Activated naive CD4-positive, alpha-beta T cell (primary cell): Measurements from ENCODE around the gene APH1B.

ENCODE experiments used
- DNase-seq, 4 experiments: peaks; one replicate each; lab custom pipeline; 2025; lab: John Stamatoyannopoulos, UW

APH1B gene

GRCh38 chr15:63252292-63252691, 25.1 kb upstream of the APH1B start:
- DNase-seq = no peak

- DNase-seq = no peak
These were observed 22.4 kb upstream of the APH1B start for GRCh38 chr15:63254991-63255390.

- no peak for DNase-seq
These were observed 21.9 kb upstream of the APH1B start for GRCh38 chr15:63255489-63255990.

- DNase-seq = no peak
These were observed 20.8 kb upstream of the APH1B start for GRCh38 chr15:63256433-63257274.

- DNase-seq = no peak
These were observed 18.7 kb upstream of the APH1B start for GRCh38 chr15:63258658-63259057.

GRCh38 chr15:63260791-63261190, 16.6 kb upstream of the APH1B start:
- DNase-seq = no peak

- no peak for DNase-seq
These were observed 16.1 kb upstream of the APH1B start for GRCh38 chr15:63261311-63261710.

GRCh38 chr15:63263519-63263918, 13.9 kb upstream of the APH1B start:
- no peak for DNase-seq

- no peak for DNase-seq
These were observed 12.6 kb upstream of the APH1B start for GRCh38 chr15:63264688-63265293.

GRCh38 chr15:63274427-63274826, 3.0 kb upstream of the APH1B start:
- DNase-seq = no peak

- no peak for DNase-seq
These were observed 915 bp upstream of the APH1B start for GRCh38 chr15:63276342-63277037.

- DNase-seq = no peak
These were observed 570 bp downstream of the APH1B start for GRCh38 chr15:63277893-63278456.

- DNase-seq = no peak
These were observed 5.7 kb downstream of the APH1B start for GRCh38 chr15:63283126-63283525.

- no peak for DNase-seq
These were observed 6.9 kb downstream of the APH1B start for GRCh38 chr15:63284335-63284734.

GRCh38 chr15:63287109-63287508, 9.7 kb downstream of the APH1B start:
- DNase-seq = no peak

GRCh38 chr15:63288342-63288741, 10.9 kb downstream of the APH1B start:
- no peak for DNase-seq

- no peak for DNase-seq
These were observed 11.5 kb downstream of the APH1B start for GRCh38 chr15:63288778-63289378.

- no peak for DNase-seq
These were observed 14.1 kb downstream of the APH1B start for GRCh38 chr15:63291507-63291906.

GRCh38 chr15:63292241-63292640, 14.8 kb downstream of the APH1B start:
- DNase-seq = no peak

- DNase-seq = no peak
These were observed 15.4 kb downstream of the APH1B start for GRCh38 chr15:63292771-63293170.

GRCh38 chr15:63294359-63294758, 17.0 kb downstream of the APH1B start:
- DNase-seq = no peak

GRCh38 chr15:63295341-63295740, 17.9 kb downstream of the APH1B start:
- DNase-seq = no peak
